OCI-M2 (cell line): ENCODE results near the gene SSR1.

Experiments
- DNase-seq: peaks from one replicate; lab custom pipeline; 2025; ENCODE audit not compliant: unreplicated experiment; lab: John Stamatoyannopoulos, UW

SSR1 gene

GRCh38 chr6:7260291-7261031 is 52.5 kb downstream of the SSR1 start:
- DNase-seq, result no peak

- no peak for DNase-seq
These were observed 54.7 kb downstream of the SSR1 start for GRCh38 chr6:7258231-7258763.

DNA sequence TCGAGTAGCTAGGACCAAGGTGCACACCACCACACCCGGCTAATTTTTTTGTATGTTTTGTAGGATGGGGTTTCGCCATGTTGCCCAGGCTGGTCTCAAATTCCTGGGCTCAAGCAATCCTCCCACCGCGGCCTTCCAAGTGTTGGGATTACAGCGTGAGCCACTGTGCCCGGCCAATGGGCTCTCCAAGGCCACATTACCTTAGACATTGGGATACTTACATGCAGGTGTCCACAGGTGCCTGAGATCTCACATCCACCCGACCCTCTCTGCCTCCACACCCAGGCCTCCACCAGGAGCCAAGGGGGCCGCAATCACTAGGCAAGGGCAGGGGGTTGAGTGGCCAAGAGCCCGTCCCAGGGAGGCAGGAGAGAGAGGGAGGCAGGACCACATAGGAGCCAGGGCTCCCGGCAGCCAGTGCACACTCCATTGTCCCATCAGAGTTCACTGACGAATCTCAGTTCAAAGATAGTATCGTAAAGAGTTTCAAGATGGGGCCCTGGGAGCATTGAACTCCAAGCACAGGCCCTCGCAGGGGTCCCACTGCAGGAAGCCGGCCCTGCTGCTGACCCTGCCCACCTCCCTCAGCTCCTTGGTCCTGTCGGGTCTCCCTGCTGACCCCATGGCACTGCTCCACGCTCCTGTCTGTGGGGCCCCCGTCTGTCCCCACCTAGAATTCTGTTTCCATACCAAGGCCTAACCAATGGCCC is 55.3 kb downstream of the SSR1 start:
- no peak for DNase-seq

- no peak for DNase-seq
These were observed 56.2 kb downstream of the SSR1 start for GRCh38 chr6:7256785-7257184.

DNA sequence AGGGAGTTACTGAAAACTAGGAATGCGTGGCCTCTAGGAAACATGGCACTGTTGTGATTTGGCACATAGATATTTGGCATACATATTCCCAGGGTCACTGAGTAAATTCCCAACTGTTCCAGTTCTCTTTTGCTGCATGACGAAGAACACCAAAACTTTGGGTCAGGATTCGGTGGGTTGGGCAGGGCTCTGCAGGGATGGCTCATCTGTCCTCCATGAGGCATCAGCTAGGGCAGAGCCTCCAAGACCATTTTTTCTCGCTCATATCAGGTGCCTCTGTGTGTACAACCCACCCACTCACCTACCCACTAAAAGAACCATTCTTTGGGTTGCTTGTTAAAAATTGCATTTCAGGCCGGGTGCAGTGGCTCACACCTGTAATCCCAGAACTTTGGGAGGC is 57.1 kb downstream of the SSR1 start:
- no peak for DNase-seq

DNA sequence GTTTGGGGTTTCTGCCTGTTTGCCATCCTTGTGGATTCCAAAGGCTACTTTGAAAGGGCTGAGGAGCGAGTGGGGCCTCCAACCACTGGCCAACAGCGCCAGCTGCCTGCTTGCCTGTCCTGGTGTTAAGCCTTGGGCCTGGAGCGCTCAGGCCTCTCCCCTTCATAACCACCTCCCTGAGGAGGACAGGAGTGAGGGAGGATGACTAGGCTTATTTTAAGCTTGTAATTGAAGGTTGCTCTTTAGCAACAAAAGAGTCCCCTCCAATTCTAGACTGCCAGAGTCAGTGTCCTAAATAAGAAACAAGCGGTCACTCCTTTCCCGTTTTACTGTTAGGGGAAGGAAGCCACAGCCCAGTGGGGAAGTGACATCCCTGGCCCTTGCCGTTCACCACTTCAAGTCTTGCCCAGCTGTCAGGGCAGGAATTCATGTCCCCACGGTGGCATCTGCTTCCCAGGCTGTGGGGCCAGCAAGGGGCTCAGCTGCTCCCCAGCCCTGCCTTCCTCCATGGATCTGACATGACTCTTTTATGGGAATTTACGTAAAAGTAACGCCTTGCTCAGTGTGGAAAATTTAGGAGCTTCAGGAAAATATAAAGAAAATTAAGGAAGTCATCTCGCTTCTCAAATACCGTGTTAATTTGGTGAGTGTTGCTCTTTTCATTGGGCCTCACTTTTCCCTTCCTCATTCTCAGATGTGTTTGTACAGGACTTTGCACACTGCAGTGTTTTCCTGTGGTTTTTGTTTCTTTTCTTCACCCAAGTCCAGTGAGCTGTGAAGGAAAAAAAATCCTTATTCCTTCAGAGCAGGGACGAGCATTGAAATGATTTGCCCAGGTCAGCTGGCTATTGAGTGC is 57.8 kb downstream of the SSR1 start:
- no peak for DNase-seq

DNA sequence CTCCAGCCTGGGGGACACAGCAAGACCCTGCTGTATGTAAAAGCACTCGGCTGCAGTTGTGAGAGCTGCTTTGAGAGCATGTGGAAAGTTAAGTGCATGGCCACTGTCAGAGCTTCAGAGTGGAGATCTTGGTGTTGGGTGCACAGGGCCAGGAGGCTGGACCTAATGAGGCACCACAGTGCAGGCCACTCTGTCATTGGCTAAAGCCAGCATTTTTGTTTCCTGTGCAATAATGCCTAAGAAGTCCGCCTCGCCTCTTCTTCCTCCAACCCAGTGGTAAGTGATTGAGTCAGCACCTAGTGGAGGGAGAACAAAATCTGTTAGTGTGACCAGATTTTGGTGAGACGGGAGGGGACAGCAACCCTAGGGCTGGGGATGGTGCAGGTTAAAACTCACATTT is 60.6 kb downstream of the SSR1 start:
- no peak for DNase-seq

- no peak for DNase-seq
These were observed 61.2 kb downstream of the SSR1 start for GRCh38 chr6:7251646-7252260.

DNA sequence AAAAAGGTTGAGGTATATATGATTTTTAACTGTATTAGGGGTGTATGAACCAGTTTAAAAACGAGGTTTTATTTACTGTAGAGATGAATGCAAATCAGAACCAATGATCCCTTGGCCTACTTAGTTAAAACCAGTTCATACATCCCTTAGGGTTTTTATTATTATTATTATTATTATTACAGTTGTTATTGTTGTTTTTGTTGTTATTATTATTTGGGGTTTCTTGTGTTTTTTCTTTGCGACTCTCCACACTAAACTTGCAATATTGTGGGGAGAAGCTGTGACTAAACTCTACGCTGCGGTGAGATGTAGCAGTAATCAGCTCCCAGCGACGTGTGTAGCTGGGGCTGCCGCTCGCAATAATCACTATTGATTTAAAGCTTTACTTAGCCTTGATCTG is 62.2 kb downstream of the SSR1 start:
- DNase-seq, result no peak

DNA sequence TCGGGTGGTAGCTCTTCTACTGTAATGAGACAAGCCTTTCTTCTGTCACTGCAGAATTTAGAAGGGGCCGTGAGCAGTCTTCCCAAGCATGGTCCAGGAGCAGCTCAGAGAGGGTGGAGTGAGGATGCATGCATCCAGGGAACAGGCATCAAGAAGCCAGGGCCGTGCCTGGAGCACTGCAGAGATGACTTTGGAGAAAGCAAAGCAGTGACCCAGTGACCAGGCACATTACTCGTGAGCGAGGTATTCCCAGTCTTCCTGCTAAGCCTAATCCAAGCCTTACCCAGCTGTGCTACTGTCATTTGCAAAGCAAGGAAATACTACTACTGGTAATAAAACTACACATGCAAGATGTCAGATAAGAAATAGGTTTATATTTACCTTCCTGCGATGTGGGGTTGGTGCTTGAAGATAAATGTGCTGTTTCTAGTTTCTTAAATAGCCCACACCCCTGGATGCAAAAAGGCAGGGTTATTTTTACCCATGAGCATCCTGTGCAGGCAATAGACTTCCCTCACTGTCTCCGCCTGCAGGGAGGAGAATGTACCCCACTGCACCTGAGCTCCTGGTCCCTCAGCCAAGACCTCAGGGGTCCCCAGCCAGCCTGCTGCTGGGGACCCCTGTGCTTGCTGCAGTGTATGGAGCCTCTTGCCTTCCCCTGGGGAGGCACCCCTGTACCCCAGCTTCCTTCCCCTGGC is 62.9 kb downstream of the SSR1 start:
- DNase-seq, result no peak

- no peak for DNase-seq
These were observed 63.6 kb downstream of the SSR1 start for GRCh38 chr6:7249391-7249790.

DNA sequence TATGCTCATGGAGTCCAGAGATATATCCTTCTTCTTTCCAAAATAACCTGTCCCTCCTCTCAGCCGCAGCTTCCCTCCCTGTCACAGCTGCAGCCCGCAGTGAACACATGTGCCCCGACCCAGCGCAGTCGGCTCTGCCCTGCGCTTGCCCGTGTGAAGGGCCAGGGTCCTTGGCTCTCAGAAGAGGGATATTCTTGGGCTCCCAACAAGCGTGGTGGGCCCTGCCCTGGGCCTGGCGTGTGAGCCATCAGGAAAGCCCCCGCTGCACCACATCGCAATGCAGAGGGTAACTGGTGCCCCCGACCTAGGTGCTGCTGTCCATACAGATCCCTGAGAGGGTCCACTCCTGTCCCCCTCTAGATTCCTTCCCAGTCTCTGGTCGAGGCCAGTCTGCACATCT is 65.2 kb downstream of the SSR1 start:
- no peak for DNase-seq

GRCh38 chr6:7247179-7247456 is 65.9 kb downstream of the SSR1 start:
- no peak for DNase-seq

DNA sequence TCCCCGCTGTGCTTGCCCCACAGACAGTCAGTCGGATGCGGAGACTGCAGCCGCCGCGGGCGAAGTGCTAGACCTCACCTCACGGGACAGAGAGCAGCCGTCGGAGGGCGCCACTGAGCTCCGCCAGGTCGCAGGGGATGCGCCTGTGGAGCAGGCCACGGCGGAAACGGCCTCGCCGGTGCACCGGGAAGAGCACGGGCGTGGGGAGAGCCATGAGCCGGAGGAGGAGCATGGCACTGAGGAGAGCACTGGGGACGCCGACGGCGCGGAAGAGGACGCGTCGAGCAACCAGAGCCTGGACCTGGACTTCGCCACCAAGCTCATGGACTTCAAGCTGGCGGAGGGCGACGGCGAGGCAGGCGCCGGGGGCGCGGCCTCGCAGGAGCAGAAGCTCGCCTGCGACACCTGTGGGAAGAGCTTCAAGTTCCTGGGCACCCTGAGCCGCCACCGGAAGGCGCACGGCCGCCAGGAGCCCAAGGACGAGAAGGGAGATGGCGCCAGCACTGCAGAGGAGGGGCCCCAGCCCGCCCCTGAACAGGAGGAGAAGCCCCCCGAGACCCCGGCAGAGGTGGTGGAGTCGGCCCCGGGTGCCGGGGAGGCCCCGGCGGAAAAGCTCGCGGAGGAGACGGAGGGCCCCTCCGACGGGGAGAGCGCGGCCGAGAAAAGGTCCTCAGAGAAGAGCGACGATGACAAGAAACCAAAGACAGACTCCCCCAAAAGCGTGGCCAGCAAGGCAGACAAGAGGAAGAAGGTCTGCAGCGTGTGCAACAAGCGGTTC is 66.4 kb downstream of the SSR1 start:
- DNase-seq, result no peak

- no peak for DNase-seq
These were observed 67.2 kb downstream of the SSR1 start for GRCh38 chr6:7245668-7246393.

DNA sequence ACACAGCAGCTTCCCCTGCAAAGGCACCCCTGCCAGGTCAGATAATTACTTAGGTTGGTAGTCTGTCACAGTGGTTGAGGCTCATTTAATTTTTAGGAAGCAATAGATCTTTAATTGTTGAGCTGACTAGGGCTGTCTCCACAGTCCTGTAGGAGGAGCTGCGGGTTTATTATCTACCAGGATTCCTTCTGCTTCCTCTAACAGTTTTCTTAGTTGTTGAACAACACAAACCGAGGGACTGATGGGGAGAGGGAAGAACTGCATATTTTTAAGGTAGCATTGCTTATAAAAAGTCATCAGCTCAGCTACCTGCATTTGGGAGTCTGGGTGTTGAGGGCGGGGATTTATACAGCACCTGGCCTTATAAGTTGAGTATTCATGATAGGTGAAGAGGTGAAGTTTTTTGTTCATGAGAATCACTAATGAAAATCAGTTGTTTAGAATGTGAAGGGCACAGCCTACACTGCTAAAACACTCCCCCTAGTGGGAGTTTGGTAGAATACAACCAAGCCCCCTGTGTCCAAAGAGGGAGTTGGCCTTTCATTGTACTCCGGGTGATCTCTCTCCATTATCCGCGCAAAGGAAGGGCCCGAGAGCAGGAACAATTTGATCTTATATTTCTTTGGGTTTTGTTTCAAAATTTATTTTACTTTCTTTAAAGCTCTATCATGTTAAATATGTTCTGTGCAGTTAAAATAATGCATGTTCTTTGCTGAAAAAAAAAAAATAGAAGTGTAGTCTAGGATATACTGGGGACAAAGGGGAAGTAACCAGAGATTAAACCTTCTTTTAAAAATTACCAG is 69.6 kb downstream of the SSR1 start:
- peak; percentile 96 for DNase-seq

DNA sequence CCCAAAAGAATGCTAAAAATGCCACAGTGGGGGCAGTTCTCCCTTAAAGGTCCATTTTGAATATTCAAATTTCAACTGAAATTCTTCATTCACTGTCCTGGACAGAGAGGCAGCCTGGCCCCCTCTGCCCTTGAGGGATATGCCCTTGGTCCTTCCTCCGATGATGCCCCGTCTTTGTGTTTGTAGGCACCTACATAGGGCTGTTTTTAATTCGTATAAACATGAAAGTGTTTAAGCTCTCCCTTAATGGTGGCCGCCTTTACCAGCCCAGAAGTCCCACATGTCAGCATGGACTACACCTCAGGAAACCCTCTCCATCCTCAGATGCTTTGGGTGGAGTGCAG is 70.2 kb downstream of the SSR1 start:
- no peak for DNase-seq
